Gastrocnemius medialis (tissue), 4 donors: ENCODE results near the gene FXR2.

Source experiments
- CTCF ChIP-seq, 5 experiments: fragments of 450-650 bp in 3 of 5; fragments of 200-600 bp in 2 of 5; sonication (generic) in 2 of 5; IDR thresholded peaks in 4 of 5; conservative IDR thresholded peaks in 1 of 5; 1 replicate in 4 of 5; 2 replicates in 1 of 5; pipeline ENCODE4 v1.5.1; 2016 to 2019; ENCODE audit warnings: antibody characterized with exemption in 5 of 5, mild to moderate bottlenecking in 3 of 5, moderate library complexity in 3 of 5
- POLR2A ChIP-seq, 2 donors: fragments of 450-650 bp; IDR thresholded peaks; one replicate each; pipeline ENCODE4 v1.6.1; 2017; ENCODE audit warnings: antibody characterized with exemption in 2 of 2, mild to moderate bottlenecking in 2 of 2, moderate library complexity in 2 of 2

GRCh38 chr17:7629939-7630571 is 15.4 kb upstream of the FXR2 start, which contains the start of gene SHBG:
- no peak for TF ChIP-seq CTCF (IDR thresholded peaks at IDR 0.05 in 4 of 5, conservative IDR thresholded peaks at IDR 0.05 in 1 of 5)
- no peak for TF ChIP-seq POLR2A (IDR thresholded peaks at IDR 0.05)
